Stimulated activated CD4-positive, alpha-beta T cell treated with anti-CD3 and anti-CD28 coated beads, Interleukin-1b, Interleukin-23, amount 100 ng/mL, for 48 hours (primary cell): Measurements from ENCODE around the gene TMEM145.

Experiments
- DNase-seq: peaks from one replicate; pipeline ENCODE4 v3.0.0-alpha.2; 2020

TMEM145 gene

GRCh38 chr19:42278452-42279154 is 34.5 kb upstream of the TMEM145 start:
- no peak for DNase-seq

GRCh38 chr19:42279155-42279901 is 33.8 kb upstream of the TMEM145 start:
- no peak for DNase-seq

GRCh38 chr19:42279902-42280814 is 33.0 kb upstream of the TMEM145 start:
- peak; percentile 91 for DNase-seq

- no peak for DNase-seq
Observed at GRCh38 chr19:42280815-42281145, 32.3 kb upstream of the TMEM145 start.

GRCh38 chr19:42281146-42281826 is 31.8 kb upstream of the TMEM145 start:
- peak; percentile 36 for DNase-seq

- DNase-seq, result no peak
Observed at GRCh38 chr19:42281827-42282762, 31.0 kb upstream of the TMEM145 start.

- DNase-seq, result no peak
Observed at GRCh38 chr19:42282819-42283187, 30.3 kb upstream of the TMEM145 start.

- peak; percentile 94 for DNase-seq
Observed at GRCh38 chr19:42283188-42284065, 29.7 kb upstream of the TMEM145 start.

GRCh38 chr19:42284066-42284501 is 29.0 kb upstream of the TMEM145 start:
- DNase-seq, result peak; percentile 82

GRCh38 chr19:42284591-42285341 is 28.3 kb upstream of the TMEM145 start:
- no peak for DNase-seq

- no peak for DNase-seq
Observed at GRCh38 chr19:42285541-42285941, 27.6 kb upstream of the TMEM145 start.

- DNase-seq, result no peak
Observed at GRCh38 chr19:42285988-42286348, 27.1 kb upstream of the TMEM145 start.

GRCh38 chr19:42286349-42287016 is 26.6 kb upstream of the TMEM145 start:
- DNase-seq, result no peak

GRCh38 chr19:42287017-42287826 is 25.9 kb upstream of the TMEM145 start:
- no peak for DNase-seq

GRCh38 chr19:42287827-42288107 is 25.3 kb upstream of the TMEM145 start:
- no peak for DNase-seq

- no peak for DNase-seq
Observed at GRCh38 chr19:42288387-42288786, 24.7 kb upstream of the TMEM145 start.

- no peak for DNase-seq
Observed at GRCh38 chr19:42288881-42289555, 24.1 kb upstream of the TMEM145 start.

- no peak for DNase-seq
Observed at GRCh38 chr19:42289556-42290041, 23.5 kb upstream of the TMEM145 start.
